HEK293T (cell line): Measurements from ENCODE around the gene ATG16L2.

ENCODE experiments used
- CTCF ChIA-PET: fragments of 350-600 bp; formaldehyde crosslinking; extraction: SDS; loops from one replicate; lab custom pipeline; 2021; ENCODE audit warnings: antibody characterized with exemption, inconsistent platforms; lab: Yijun Ruan, JAX
- POLR2A ChIA-PET: fragments of 350-600 bp; formaldehyde crosslinking; extraction: SDS; loops from one replicate; lab custom pipeline; 2020; ENCODE audit warnings: antibody characterized with exemption, inconsistent platforms; lab: Yijun Ruan, JAX
- DNase-seq: peaks from one replicate; pipeline ENCODE4 v3.0.0; 2012; ENCODE audit warnings: mixed read lengths; ENCODE audit errors: extremely low spot score
- ARNT ChIP-seq: fragments of 450-650 bp; IDR thresholded peaks from 2 replicates; pipeline ENCODE4 v1.6.1; 2017; ENCODE audit warnings: mild to moderate bottlenecking
- BHLHE40 ChIP-seq: fragments of 450-650 bp; IDR thresholded peaks from 2 replicates; pipeline ENCODE4 v1.6.1; 2016; ENCODE audit warnings: mild to moderate bottlenecking, moderate library complexity, borderline replicate concordance
- CTBP1 ChIP-seq: fragments of 450-650 bp; IDR thresholded peaks from 2 replicates; pipeline ENCODE4 v1.6.1; 2016; ENCODE audit warnings: borderline replicate concordance
- ELF4 ChIP-seq: fragments of 450-650 bp; IDR thresholded peaks from 2 replicates; pipeline ENCODE4 v1.6.1; 2017; ENCODE audit warnings: antibody characterized with exemption
- FOXA1 ChIP-seq: fragments of 450-650 bp; IDR thresholded peaks from 2 replicates; pipeline ENCODE4 v1.6.1; 2016; ENCODE audit warnings: mild to moderate bottlenecking
- FOXK2 ChIP-seq: fragments of 450-650 bp; IDR thresholded peaks from 2 replicates; pipeline ENCODE4 v1.6.1; 2016; ENCODE audit warnings: mild to moderate bottlenecking
- FOXM1 ChIP-seq: fragments of 450-650 bp; IDR thresholded peaks from 2 replicates; pipeline ENCODE4 v1.6.1; 2017; ENCODE audit warnings: mild to moderate bottlenecking, borderline replicate concordance
- HDGF ChIP-seq: fragments of 450-650 bp; IDR thresholded peaks from 2 replicates; pipeline ENCODE4 v1.6.1; 2017; ENCODE audit warnings: antibody characterized with exemption, borderline replicate concordance
- L3MBTL2 ChIP-seq: fragments of 450-650 bp; conservative IDR thresholded peaks from 2 replicates; pipeline ENCODE4 v1.6.1; 2016; ENCODE audit warnings: mild to moderate bottlenecking
- LEF1 ChIP-seq: fragments of 450-650 bp; IDR thresholded peaks from 2 replicates; pipeline ENCODE4 v1.6.1; 2017; ENCODE audit warnings: mild to moderate bottlenecking, borderline replicate concordance
- NFRKB ChIP-seq: fragments of 450-650 bp; IDR thresholded peaks from 2 replicates; pipeline ENCODE4 v1.6.1; 2016; ENCODE audit warnings: mild to moderate bottlenecking, moderate library complexity
- SP1 ChIP-seq: fragments of 450-650 bp; IDR thresholded peaks from 2 replicates; pipeline ENCODE4 v1.6.1; 2017
- SUZ12 ChIP-seq: fragments of 450-650 bp; IDR thresholded peaks from 2 replicates; pipeline ENCODE4 v1.6.1; 2016; ENCODE audit warnings: mild to moderate bottlenecking
- TARDBP ChIP-seq: fragments of 450-650 bp; IDR thresholded peaks from 2 replicates; pipeline ENCODE4 v1.6.1; 2016
- ZNF384 ChIP-seq: fragments of 450-650 bp; IDR thresholded peaks from 2 replicates; pipeline ENCODE4 v1.6.1; 2016
- TF ChIP-seq, protein P1 (sequence below): fragments of 450-650 bp; IDR thresholded peaks from 2 replicates; pipeline ENCODE4 v1.6.1; 2016

The ATG16L2 gene

DNA sequence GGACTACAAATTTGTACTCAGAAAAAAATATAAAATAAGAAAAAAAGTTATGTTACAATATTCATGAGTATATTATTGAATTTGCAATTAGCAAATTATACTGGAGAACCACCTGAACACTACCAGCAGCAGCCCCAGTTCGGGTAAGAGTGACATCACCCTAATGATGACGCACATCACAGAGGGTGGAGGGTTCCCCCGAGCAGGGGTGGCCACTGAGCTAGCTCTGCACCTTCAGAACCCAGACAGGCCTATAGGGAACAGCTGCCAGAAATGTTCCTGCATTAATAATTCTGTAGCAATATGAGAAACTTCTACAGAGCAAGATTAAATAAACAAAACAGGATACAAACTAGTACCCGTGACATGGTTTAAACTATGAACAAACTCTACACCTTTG is 44.5 kb upstream of the ATG16L2 start:
- POLR2A ChIA-PET = no interaction called here
- DNase-seq = no peak
- TF ChIP-seq FOXM1 = no peak
- TF ChIP-seq HDGF = no peak
- TF ChIP-seq ARNT = no peak
- TF ChIP-seq FOXA1 = no peak
- no peak for TF ChIP-seq SUZ12
- TF ChIP-seq LEF1 = no peak
- TF ChIP-seq SP1 = no peak
- CTCF ChIA-PET = interaction anchor here (0.6 kb wide), 1 partner anchor 24 kb away, joined by 4 read pairs; the partner anchor contains the start of gene STARD10

DNA sequence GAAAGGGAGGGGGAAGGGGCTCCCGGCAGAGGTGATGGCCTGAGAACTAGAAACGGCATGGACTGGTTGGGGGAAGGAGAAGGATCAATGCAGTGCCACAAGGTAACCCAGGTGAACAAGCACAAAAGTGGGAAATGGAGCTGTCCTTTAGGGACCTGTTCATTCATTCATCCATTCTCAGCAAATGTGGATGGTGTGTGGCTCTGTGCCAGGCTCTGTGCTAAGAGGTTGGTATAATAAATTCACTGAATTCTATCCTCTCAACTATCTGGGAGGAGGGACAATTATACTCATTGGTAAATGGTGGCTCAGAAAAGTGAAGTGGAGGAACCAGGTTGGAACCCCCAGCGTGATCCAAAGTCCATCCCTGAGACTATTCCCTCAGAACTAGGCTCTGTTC is 43.4 kb upstream of the ATG16L2 start:
- no peak for DNase-seq
- POLR2A ChIA-PET = no interaction called here
- CTCF ChIA-PET = interaction anchor here (1.2 kb wide), 1 partner anchor 46 kb away, joined by 3 read pairs; no protein-coding TSS in a partner anchor
- no peak for TF ChIP-seq FOXA1
- no peak for TF ChIP-seq BHLHE40
- no peak for TF ChIP-seq SP1
- TF ChIP-seq, protein P1, sequence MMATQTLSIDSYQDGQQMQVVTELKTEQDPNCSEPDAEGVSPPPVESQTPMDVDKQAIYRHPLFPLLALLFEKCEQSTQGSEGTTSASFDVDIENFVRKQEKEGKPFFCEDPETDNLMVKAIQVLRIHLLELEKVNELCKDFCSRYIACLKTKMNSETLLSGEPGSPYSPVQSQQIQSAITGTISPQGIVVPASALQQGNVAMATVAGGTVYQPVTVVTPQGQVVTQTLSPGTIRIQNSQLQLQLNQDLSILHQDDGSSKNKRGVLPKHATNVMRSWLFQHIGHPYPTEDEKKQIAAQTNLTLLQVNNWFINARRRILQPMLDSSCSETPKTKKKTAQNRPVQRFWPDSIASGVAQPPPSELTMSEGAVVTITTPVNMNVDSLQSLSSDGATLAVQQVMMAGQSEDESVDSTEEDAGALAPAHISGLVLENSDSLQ = no peak
- TF ChIP-seq NFRKB = no peak
- no peak for TF ChIP-seq FOXM1
- no peak for TF ChIP-seq TARDBP

DNA sequence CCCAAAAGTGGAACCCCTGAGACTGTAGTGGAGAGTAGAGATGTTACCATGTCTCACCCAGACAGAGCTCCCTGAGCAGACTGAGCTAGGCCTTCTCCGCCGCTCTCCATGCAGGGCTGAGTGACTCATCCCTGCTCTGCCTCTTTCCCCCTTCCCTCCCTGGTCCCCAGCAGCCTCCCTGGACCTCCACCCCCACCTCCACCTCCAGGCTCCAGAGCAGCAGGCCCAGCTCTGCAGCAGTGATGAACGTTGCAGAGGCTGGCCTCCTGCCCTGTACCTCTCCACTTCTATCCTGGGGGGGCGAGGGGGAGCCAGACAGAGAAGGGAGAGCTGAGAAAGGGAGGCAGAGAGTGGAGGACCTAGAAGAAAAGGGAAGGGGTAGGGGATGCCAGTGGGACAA is 42.7 kb upstream of the ATG16L2 start:
- no peak for DNase-seq
- TF ChIP-seq FOXM1 (no peak), BHLHE40 (no peak), LEF1 (no peak), FOXA1 (no peak), FOXK2 (no peak), ARNT (no peak), NFRKB (no peak), CTBP1 (no peak), SUZ12 (no peak), ELF4 (no peak), HDGF (no peak), TARDBP (no peak), ZNF384 (no peak), SP1 (no peak), L3MBTL2 (no peak)
- TF ChIP-seq, protein P1 = no peak
- ChIA-PET CTCF (interaction anchor here (1.2 kb wide), 1 partner anchor 46 kb away, joined by 3 read pairs; no protein-coding TSS in a partner anchor), POLR2A (no interaction called here)

DNA sequence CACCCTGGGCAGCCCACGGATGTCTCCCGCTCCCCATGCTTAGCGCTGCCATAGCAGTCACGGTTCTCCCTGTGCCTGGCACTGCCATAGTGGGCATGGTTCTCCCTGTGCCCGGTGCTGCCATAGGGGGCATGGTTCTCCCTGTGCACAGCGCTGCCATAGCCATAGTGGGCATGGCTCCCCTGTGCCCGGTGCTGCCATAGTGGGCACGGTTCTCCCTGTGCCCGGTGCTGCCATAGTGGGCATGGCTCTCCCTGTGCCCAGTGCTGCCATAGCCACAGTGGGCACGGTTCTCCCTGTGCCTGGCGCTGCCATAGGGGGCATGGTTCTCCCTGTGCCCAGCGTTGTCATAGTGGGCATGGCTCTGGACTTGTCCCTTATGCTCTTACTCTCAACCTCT is 42.2 kb upstream of the ATG16L2 start:
- ChIA-PET CTCF (interaction anchor here (1.2 kb wide), 1 partner anchor 47 kb away, joined by 3 read pairs; no protein-coding TSS in a partner anchor), POLR2A (no interaction called here)
- DNase-seq = no peak
- TF ChIP-seq ZNF384 = no peak
- no peak for TF ChIP-seq L3MBTL2
- no peak for TF ChIP-seq ELF4
- TF ChIP-seq CTBP1 = no peak
- no peak for TF ChIP-seq FOXK2
- no peak for TF ChIP-seq SUZ12
- TF ChIP-seq LEF1 = no peak
- TF ChIP-seq, protein P1 = no peak
- TF ChIP-seq SP1 = no peak
- no peak for TF ChIP-seq NFRKB
- TF ChIP-seq FOXM1 = no peak
- no peak for TF ChIP-seq BHLHE40
- TF ChIP-seq FOXA1 = no peak
- no peak for TF ChIP-seq TARDBP
- TF ChIP-seq ARNT = no peak
- no peak for TF ChIP-seq HDGF

DNA sequence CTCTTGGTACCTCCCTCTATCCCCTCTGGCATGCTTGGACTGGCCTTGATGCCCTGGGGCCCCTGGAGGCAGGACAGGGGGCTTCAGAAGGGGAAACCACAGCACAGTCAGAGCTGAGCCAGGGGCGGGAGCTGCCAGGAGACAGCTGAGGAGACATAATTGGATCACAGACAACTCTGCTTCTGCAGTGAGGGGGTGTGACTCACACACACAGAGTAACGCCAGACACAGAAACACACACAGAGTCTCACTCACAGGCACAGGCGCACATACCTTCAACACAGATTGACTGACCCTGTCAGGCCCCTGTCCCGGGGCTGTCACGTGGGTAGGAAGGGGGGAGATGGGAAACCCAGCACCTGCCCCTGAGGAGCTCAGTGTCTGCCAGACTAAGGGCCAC is 40.9 kb upstream of the ATG16L2 start:
- no peak for TF ChIP-seq ZNF384
- no peak for TF ChIP-seq HDGF
- TF ChIP-seq CTBP1 = no peak
- no peak for TF ChIP-seq FOXA1
- ChIA-PET CTCF (interaction anchor here (1.1 to 1.2 kb wide), 2 partner anchors 21 to 302 kb away, joined by 3 to 4 read pairs; partner anchors contain the start of gene STARD10), POLR2A (no interaction called here)
- DNase-seq = no peak

DNA sequence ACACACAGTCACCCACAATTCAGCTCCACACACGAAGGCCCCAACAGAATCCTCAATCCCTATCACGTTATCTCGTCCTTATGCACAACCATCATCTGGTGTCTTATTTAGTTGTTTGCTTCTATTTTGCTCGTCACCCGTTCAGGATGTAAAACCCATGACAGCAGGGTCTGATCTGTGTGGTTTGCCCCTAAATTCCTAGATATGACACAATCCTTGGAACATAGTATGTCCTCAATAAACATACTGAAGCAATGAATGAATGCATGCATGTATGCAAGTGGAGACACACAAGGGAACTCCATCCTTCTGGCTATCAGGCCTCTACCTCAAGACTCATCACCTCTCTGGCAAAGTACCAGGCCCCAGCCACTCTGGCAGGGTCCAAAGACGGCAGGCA is 40.5 kb upstream of the ATG16L2 start:
- POLR2A ChIA-PET = no interaction called here
- TF ChIP-seq, protein P1 = no peak
- no peak for TF ChIP-seq FOXK2
- TF ChIP-seq NFRKB = no peak
- TF ChIP-seq SP1 = no peak
- no peak for TF ChIP-seq LEF1
- no peak for TF ChIP-seq HDGF
- no peak for TF ChIP-seq ZNF384
- DNase-seq = no peak
- CTCF ChIA-PET = interaction anchor here (1.1 to 1.2 kb wide), 2 partner anchors 20 to 302 kb away, joined by 3 to 4 read pairs; partner anchors contain the start of gene STARD10
